GM23338 (cell line): ENCODE data around the gene PPP2R2B. TPM values are rescaled to one million over a fixed set of nuclear protein-coding genes. Genes with fewer than 3 reads are reported as not detected.

Experiments
- ATAC-seq: fragments of 200-7000 bp; cut with Tn5 transposase; 3 replicates; pipeline ENCODE4 v1.9.1; 2020
- DNase-seq: peaks from one replicate; pipeline ENCODE4 v3.0.0-alpha.2; 2015; ENCODE audit warnings: low spot score
- H2AFZ ChIP-seq: fragments of 200-600 bp; sonication (generic); 2 replicates; pipeline ENCODE4 v1.8.0; 2016; ENCODE audit warnings: antibody characterized with exemption, mild to moderate bottlenecking, moderate library complexity
- H3F3A ChIP-seq: fragments of 200-600 bp; sonication (generic); replicated peaks from 2 replicates; pipeline ENCODE4 v1.8.0; 2017; ENCODE audit warnings: antibody characterized with exemption, mixed run types, low read depth
- H3K27ac ChIP-seq: fragments of 200-600 bp; sonication (generic); 2 replicates; pipeline ENCODE4 v1.6.1; 2016; ENCODE audit warnings: low read depth
- H3K27me3 ChIP-seq: fragments of 200-600 bp; sonication (generic); 2 replicates; pipeline ENCODE4 v1.8.0; 2016; ENCODE audit warnings: mild to moderate bottlenecking, mixed run types, moderate library complexity; ENCODE audit not compliant: insufficient read depth
- H3K36me3 ChIP-seq: fragments of 200-600 bp; sonication (generic); 2 replicates; pipeline ENCODE4 v1.8.0; 2016; ENCODE audit warnings: mild to moderate bottlenecking; ENCODE audit not compliant: insufficient read depth
- H3K4me1 ChIP-seq: fragments of 200-600 bp; sonication (generic); 2 replicates; pipeline ENCODE4 v1.8.0; 2016; ENCODE audit warnings: mild to moderate bottlenecking, moderate library complexity; ENCODE audit not compliant: insufficient read depth
- H3K4me2 ChIP-seq: fragments of 200-600 bp; sonication (generic); 2 replicates; pipeline ENCODE4 v1.7.1; 2017; ENCODE audit warnings: mixed run types
- H3K4me3 ChIP-seq: fragments of 200-600 bp; sonication (generic); 2 replicates; pipeline ENCODE4 v1.6.1; 2016; ENCODE audit warnings: mixed run types
- H3K79me2 ChIP-seq: fragments of 200-600 bp; sonication (generic); replicated peaks from 2 replicates; pipeline ENCODE4 v1.8.0; 2017; ENCODE audit warnings: mild to moderate bottlenecking; ENCODE audit not compliant: insufficient read depth
- H3K9me2 ChIP-seq: fragments of 200-600 bp; sonication (generic); 2 replicates; pipeline ENCODE4 v1.8.0; 2017; ENCODE audit not compliant: insufficient read depth
- H4K20me1 ChIP-seq: fragments of 200-600 bp; sonication (generic); replicated peaks from 2 replicates; pipeline ENCODE4 v1.8.0; 2017; ENCODE audit warnings: mild to moderate bottlenecking; ENCODE audit not compliant: insufficient read depth
- H3K27ac Mint-ChIP-seq: 2 replicates; pipeline ENCODE4 v1.8.0; 2020; ENCODE audit warnings: inconsistent platforms, mild to moderate bottlenecking, moderate library complexity, mixed read lengths
- H3K27me3 Mint-ChIP-seq: 3 replicates; pipeline ENCODE4 v1.8.0; 2022; ENCODE audit warnings: low read depth, mild to moderate bottlenecking, moderate library complexity, mixed read lengths, inconsistent platforms; ENCODE audit not compliant: insufficient read depth, poor library complexity
- H3K36me3 Mint-ChIP-seq: 3 replicates; pipeline ENCODE4 v1.8.0; 2021; ENCODE audit warnings: low read depth, mild to moderate bottlenecking, inconsistent platforms, moderate library complexity, mixed read lengths
- H3K4me1 Mint-ChIP-seq: 3 replicates; pipeline ENCODE4 v1.8.0; 2020; ENCODE audit warnings: mild to moderate bottlenecking, inconsistent platforms, mixed read lengths
- H3K4me3 Mint-ChIP-seq: 3 replicates; pipeline ENCODE4 v1.8.0; 2021; ENCODE audit warnings: moderate library complexity, mild to moderate bottlenecking, inconsistent platforms, mixed read lengths
- H3K9me3 Mint-ChIP-seq: 3 replicates; pipeline ENCODE4 v1.8.0; 2020; ENCODE audit warnings: moderate library complexity, mild to moderate bottlenecking, inconsistent platforms, mixed read lengths
- CREB1 ChIP-seq: fragments of 250-450 bp; sonication (Bioruptor Pico); IDR thresholded peaks from 2 replicates; pipeline ENCODE4 v1.5.0; 2020; ENCODE audit warnings: low read depth, mild to moderate bottlenecking, moderate library complexity
- EZH2 ChIP-seq: fragments of 200-600 bp; sonication (generic); IDR thresholded peaks from one replicate; pipeline ENCODE4 v1.8.0; 2017; ENCODE audit warnings: antibody characterized with exemption, mild to moderate bottlenecking, low read depth; ENCODE audit not compliant: unreplicated experiment
- EZH2phosphoT487 ChIP-seq: fragments of 200-600 bp; sonication (generic); IDR thresholded peaks from one replicate; pipeline ENCODE4 v1.8.1; 2018; ENCODE audit warnings: antibody characterized with exemption; ENCODE audit not compliant: unreplicated experiment
- NANOG ChIP-seq: IDR thresholded peaks from 2 replicates; pipeline ENCODE4 v1.6.1; 2016; ENCODE audit warnings: antibody characterized with exemption, borderline replicate concordance
- POLR2AphosphoS5 ChIP-seq: IDR thresholded peaks from 2 replicates; pipeline ENCODE4 v1.6.1; 2016; ENCODE audit warnings: antibody characterized with exemption, low read depth
- REST ChIP-seq: IDR thresholded peaks from one replicate; pipeline ENCODE4 v1.6.1; 2018; ENCODE audit warnings: antibody characterized with exemption; ENCODE audit not compliant: unreplicated experiment
- ZNF114 ChIP-seq: fragments of 250-450 bp; sonication (Bioruptor Pico); IDR thresholded peaks from 2 replicates; pipeline ENCODE4 v1.5.0; 2020; ENCODE audit warnings: mild to moderate bottlenecking, moderate library complexity
- ZNF331 ChIP-seq: fragments of 250-450 bp; sonication (Bioruptor Pico); IDR thresholded peaks from 2 replicates; pipeline ENCODE4 v1.5.0; 2020; ENCODE audit warnings: low read depth, mild to moderate bottlenecking, moderate library complexity
- ZNF462 ChIP-seq: fragments of 250-450 bp; sonication (Bioruptor Pico); IDR thresholded peaks from 2 replicates; pipeline ENCODE4 v1.5.0; 2020; ENCODE audit warnings: mild to moderate bottlenecking, moderate library complexity
- polyA plus RNA-seq: library from polyadenylated mRNA; unstranded; fragments of >200 nt; fragmentation: Nextera tagmentation; extraction: Ambion mirVana; gene quantifications from 2 replicates; pipeline ENCODE4 v1.2.1, GENCODE V29; 2016
- total RNA-seq: library from RNA; depleted of rRNA; stranded (reverse); fragments of >200 nt; shearing (Covaris generic); gene quantifications from 2 replicates; pipeline ENCODE4 v1.2.3, GENCODE V29; 2014
- TF ChIP-seq, protein P1 (sequence below): IDR thresholded peaks from 2 replicates; pipeline ENCODE4 v1.6.1; 2016; ENCODE audit warnings: antibody characterized with exemption
- TF ChIP-seq, protein P2 (sequence below), 2 experiments: fragments of 200-600 bp in 1 of 2; sonication (generic) in 1 of 2; conservative IDR thresholded peaks; 2 replicates each; pipeline versions ENCODE4 v1.5.1 to v1.6.1; 2016 to 2017; ENCODE audit warnings: antibody characterized with exemption in 2 of 2, low read depth in 2 of 2, mild to moderate bottlenecking in 2 of 2, moderate library complexity in 1 of 2

PPP2R2B gene
- total and polyA plus RNA-seq, 2 experiments from 2014 or later: 21.3 to 33.9 TPM

GRCh38 chr5:146884066-146884626, 5.6 kb upstream of the PPP2R2B start (continued):
- TF ChIP-seq EZH2phosphoT487: no peak
- TF ChIP-seq, protein P1, sequence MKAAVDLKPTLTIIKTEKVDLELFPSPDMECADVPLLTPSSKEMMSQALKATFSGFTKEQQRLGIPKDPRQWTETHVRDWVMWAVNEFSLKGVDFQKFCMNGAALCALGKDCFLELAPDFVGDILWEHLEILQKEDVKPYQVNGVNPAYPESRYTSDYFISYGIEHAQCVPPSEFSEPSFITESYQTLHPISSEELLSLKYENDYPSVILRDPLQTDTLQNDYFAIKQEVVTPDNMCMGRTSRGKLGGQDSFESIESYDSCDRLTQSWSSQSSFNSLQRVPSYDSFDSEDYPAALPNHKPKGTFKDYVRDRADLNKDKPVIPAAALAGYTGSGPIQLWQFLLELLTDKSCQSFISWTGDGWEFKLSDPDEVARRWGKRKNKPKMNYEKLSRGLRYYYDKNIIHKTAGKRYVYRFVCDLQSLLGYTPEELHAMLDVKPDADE: no peak
- no peak for TF ChIP-seq POLR2AphosphoS5
- TF ChIP-seq ZNF331 (CRISPR knock-in tag): no peak
- no peak for TF ChIP-seq CREB1 (CRISPR knock-in tag)
- TF ChIP-seq ZNF114 (CRISPR knock-in tag): no peak
- TF ChIP-seq NANOG: no peak

DNA sequence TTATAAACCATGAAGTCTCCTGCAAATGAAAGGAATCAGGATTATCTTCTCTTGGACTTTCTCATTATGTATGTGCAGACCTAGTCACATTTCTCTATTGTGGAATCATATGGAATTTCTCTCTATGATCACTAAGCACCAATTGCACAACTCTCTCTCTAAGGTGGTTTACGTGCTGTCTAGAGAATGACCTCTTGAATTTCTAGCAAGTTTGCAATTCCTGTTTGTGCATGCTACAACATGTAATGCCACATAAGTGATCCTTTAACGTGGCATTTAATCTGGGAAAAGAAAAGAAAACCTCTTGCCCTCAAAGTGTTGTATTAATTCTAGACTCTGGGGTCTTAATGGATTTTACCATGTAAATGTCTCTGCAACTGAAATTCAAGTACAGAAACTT, 5.0 kb upstream of the PPP2R2B start:
- ATAC-seq (no peak), DNase-seq (no peak)
- Histone ChIP-seq H3K4me2 (no peak overlapping the region), H3F3A (no peaks in the 10 kb centered on the region), H3K27me3 (peaks cover 21% of the 10 kb centered on the region), H3K79me2 (no peaks in the 10 kb centered on the region), H3K36me3 (no peaks in the 10 kb centered on the region), H4K20me1 (no peaks in the 10 kb centered on the region), H3K27ac (no peak overlapping the region), H3K4me3 (no peak overlapping the region), H3K9me2 (no peaks in the 10 kb centered on the region), H3K4me1 (peaks cover 14% of the 10 kb centered on the region), H2AFZ (no peak overlapping the region)
- no peak overlapping the region for H3K4me3 Mint-ChIP-seq
- no peak overlapping the region for H3K27ac Mint-ChIP-seq
- H3K9me3 Mint-ChIP-seq: no peaks in the 10 kb centered on the region
- H3K4me1 Mint-ChIP-seq: peaks cover 16% of the 10 kb centered on the region
- H3K36me3 Mint-ChIP-seq: no peaks in the 10 kb centered on the region
- H3K27me3 Mint-ChIP-seq: peaks cover 16% of the 10 kb centered on the region
- TF ChIP-seq, protein P2, sequence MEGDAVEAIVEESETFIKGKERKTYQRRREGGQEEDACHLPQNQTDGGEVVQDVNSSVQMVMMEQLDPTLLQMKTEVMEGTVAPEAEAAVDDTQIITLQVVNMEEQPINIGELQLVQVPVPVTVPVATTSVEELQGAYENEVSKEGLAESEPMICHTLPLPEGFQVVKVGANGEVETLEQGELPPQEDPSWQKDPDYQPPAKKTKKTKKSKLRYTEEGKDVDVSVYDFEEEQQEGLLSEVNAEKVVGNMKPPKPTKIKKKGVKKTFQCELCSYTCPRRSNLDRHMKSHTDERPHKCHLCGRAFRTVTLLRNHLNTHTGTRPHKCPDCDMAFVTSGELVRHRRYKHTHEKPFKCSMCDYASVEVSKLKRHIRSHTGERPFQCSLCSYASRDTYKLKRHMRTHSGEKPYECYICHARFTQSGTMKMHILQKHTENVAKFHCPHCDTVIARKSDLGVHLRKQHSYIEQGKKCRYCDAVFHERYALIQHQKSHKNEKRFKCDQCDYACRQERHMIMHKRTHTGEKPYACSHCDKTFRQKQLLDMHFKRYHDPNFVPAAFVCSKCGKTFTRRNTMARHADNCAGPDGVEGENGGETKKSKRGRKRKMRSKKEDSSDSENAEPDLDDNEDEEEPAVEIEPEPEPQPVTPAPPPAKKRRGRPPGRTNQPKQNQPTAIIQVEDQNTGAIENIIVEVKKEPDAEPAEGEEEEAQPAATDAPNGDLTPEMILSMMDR (conservative IDR thresholded peaks at IDR 0.05; ENCODE audit: low read depth in 2 of 2): no peak
- TF ChIP-seq NANOG (no peak), EZH2 (no peak), CREB1 (CRISPR knock-in tag) (no peak), EZH2phosphoT487 (no peak), ZNF462 (CRISPR knock-in tag) (no peak), REST (no peak)
